SK-N-SH (cell line): Measurements from ENCODE around the gene RFC5. TPM values are rescaled to one million over a fixed set of nuclear protein-coding genes. Genes with fewer than 3 reads are reported as not detected.

ENCODE experiments used
- CTCF ChIA-PET: fragments of 300-600, 350-600 bp; formaldehyde crosslinking; extraction: SDS; loops from one replicate; lab custom pipeline; 2021; lab: Yijun Ruan, JAX
- POLR2A ChIA-PET: fragments of 350-600 bp; sonication (Branson Sonifier 250); formaldehyde crosslinking; extraction: SDS; loops from one replicate; lab custom pipeline; 2020; ENCODE audit warnings: antibody characterized with exemption, inconsistent platforms; lab: Yijun Ruan, JAX
- DNase-seq: peaks from one replicate; pipeline ENCODE4 v3.0.0; 2012
- H2AFZ ChIP-seq: fragments of 200-600 bp; sonication (generic); 2 replicates; pipeline ENCODE4 v1.8.1; 2016; ENCODE audit warnings: antibody characterized with exemption, mild to moderate bottlenecking, low read depth
- H3F3A ChIP-seq: fragments of 200-600 bp; sonication (generic); replicated peaks from 2 replicates; pipeline ENCODE3; 2016; ENCODE audit warnings: antibody characterized with exemption, mild to moderate bottlenecking; ENCODE audit not compliant: insufficient read depth
- H3K27ac ChIP-seq, 2 experiments: fragments of 200-500 bp in 1 of 2; fragments of 200-600 bp in 1 of 2; sonication (Bioruptor generic) in 1 of 2; sonication (generic), shearing (Covaris generic) in 1 of 2; 2 replicates each; pipeline versions ENCODE4 v1.5.1 to v1.6.1; 2014 to 2016; ENCODE audit warnings: low read depth in 2 of 2, inconsistent platforms in 1 of 2, low read length in 1 of 2, mild to moderate bottlenecking in 1 of 2, mixed read lengths in 1 of 2
- H3K27me3 ChIP-seq: fragments of 200-600 bp; sonication (generic), shearing (Covaris generic); 2 replicates; pipeline ENCODE4 v1.6.1; 2016; ENCODE audit warnings: mixed run types; ENCODE audit not compliant: insufficient read depth
- H3K36me3 ChIP-seq, 2 experiments: fragments of 200-500 bp in 1 of 2; fragments of 200-600 bp in 1 of 2; sonication (Bioruptor generic) in 1 of 2; sonication (generic) in 1 of 2; replicated peaks in 1 of 2; 2 replicates each; pipeline versions ENCODE3 to v1.5.1; 2014 to 2016; ENCODE audit warnings: low read length in 1 of 2, mild to moderate bottlenecking in 1 of 2; ENCODE audit not compliant: insufficient read depth in 2 of 2, control insufficient read depth in 1 of 2
- H3K4me1 ChIP-seq, 2 experiments: fragments of 200-500 bp in 1 of 2; fragments of 200-600 bp in 1 of 2; sonication (Bioruptor generic) in 1 of 2; sonication (generic), shearing (Covaris generic) in 1 of 2; 2 replicates each; pipeline versions ENCODE4 v1.5.1 to v1.6.1; 2014 to 2016; ENCODE audit warnings: low read depth in 1 of 2, low read length in 1 of 2, mixed run types in 1 of 2; ENCODE audit not compliant: insufficient read depth in 2 of 2, control insufficient read depth in 1 of 2
- H3K4me2 ChIP-seq: fragments of 200-600 bp; sonication (generic), shearing (Covaris generic); 2 replicates; pipeline ENCODE4 v1.6.1; 2017; ENCODE audit warnings: mixed run types
- H3K4me3 ChIP-seq, 2 experiments: fragments of 200-500 bp in 1 of 2; fragments of 200-600 bp in 1 of 2; sonication (Bioruptor generic) in 1 of 2; sonication (generic), shearing (Covaris generic) in 1 of 2; 2 replicates each; pipeline versions ENCODE4 v1.5.1 to v1.8.1; 2014 to 2016; ENCODE audit warnings: low read depth in 2 of 2, inconsistent platforms in 1 of 2, low read length in 1 of 2, mild to moderate bottlenecking in 1 of 2, mixed read lengths in 1 of 2, moderate library complexity in 1 of 2
- H3K79me2 ChIP-seq: fragments of 200-600 bp; sonication (generic); 2 replicates; pipeline ENCODE4 v1.8.1; 2017; ENCODE audit warnings: mild to moderate bottlenecking; ENCODE audit not compliant: insufficient read depth
- H3K9ac ChIP-seq: fragments of 200-600 bp; sonication (generic); 2 replicates; pipeline ENCODE4 v1.6.1; 2017; ENCODE audit warnings: mixed run types
- H3K9me2 ChIP-seq: fragments of 200-600 bp; sonication (generic); 2 replicates; pipeline ENCODE4 v1.6.1; 2017; ENCODE audit warnings: mixed run types
- H3K9me3 ChIP-seq: fragments of 200-600 bp; sonication (generic); 2 replicates; pipeline ENCODE4 v1.6.1; 2017; ENCODE audit warnings: mixed run types, mild to moderate bottlenecking, moderate library complexity
- H4K20me1 ChIP-seq: fragments of 200-600 bp; sonication (generic); 2 replicates; pipeline ENCODE4 v1.6.1; 2017; ENCODE audit warnings: mild to moderate bottlenecking, mixed run types; ENCODE audit not compliant: insufficient read depth
- CHD2 ChIP-seq: fragments of 150-350 bp; IDR thresholded peaks from 2 replicates; pipeline ENCODE4 v1.6.1; 2018; ENCODE audit warnings: low read length; ENCODE audit not compliant: partially characterized antibody
- FOSL2 ChIP-seq: IDR thresholded peaks from 2 replicates; pipeline ENCODE4 v1.4.0; 2012; ENCODE audit warnings: low read depth, mild to moderate bottlenecking, moderate library complexity, borderline replicate concordance
- FOXM1 ChIP-seq: IDR thresholded peaks from 2 replicates; pipeline ENCODE4 v1.4.0; 2012; ENCODE audit warnings: low read depth, mild to moderate bottlenecking
- GABPA ChIP-seq: IDR thresholded peaks from 2 replicates; pipeline ENCODE4 v1.4.0; 2012; ENCODE audit warnings: low read depth, mild to moderate bottlenecking
- GATA2 ChIP-seq: sonication (generic); formaldehyde crosslinking; IDR thresholded peaks from 2 replicates; pipeline ENCODE4 v1.5.0; 2020; ENCODE audit warnings: mild to moderate bottlenecking, missing genetic modification reagents
- JUND ChIP-seq: IDR thresholded peaks from 2 replicates; pipeline ENCODE4 v1.4.0; 2012
- MXI1 ChIP-seq: IDR thresholded peaks from 2 replicates; pipeline ENCODE4 v1.6.1; 2012; ENCODE audit warnings: mild to moderate bottlenecking, low read depth, low read length, improper control_type of control experiment
- NFIC ChIP-seq: IDR thresholded peaks from 2 replicates; pipeline ENCODE4 v1.4.0; 2012; ENCODE audit warnings: borderline replicate concordance
- NRF1 ChIP-seq: IDR thresholded peaks from 2 replicates; pipeline ENCODE4 v1.6.1; 2012; ENCODE audit warnings: low read depth, mild to moderate bottlenecking, low read length
- REST ChIP-seq: IDR thresholded peaks from 2 replicates; pipeline ENCODE4 v1.6.1; 2012; ENCODE audit warnings: mild to moderate bottlenecking, low read depth, low read length, moderate library complexity
- RFX5 ChIP-seq: IDR thresholded peaks from 2 replicates; pipeline ENCODE4 v1.6.1; 2012; ENCODE audit warnings: mild to moderate bottlenecking, improper control_type of control experiment, low read length
- SMC3 ChIP-seq: IDR thresholded peaks from 2 replicates; pipeline ENCODE4 v1.6.1; 2012; ENCODE audit warnings: low read depth, low read length, improper control_type of control experiment
- TCF12 ChIP-seq: IDR thresholded peaks from 2 replicates; pipeline ENCODE4 v1.4.0; 2012
- TEAD4 ChIP-seq: IDR thresholded peaks from 2 replicates; pipeline ENCODE4 v1.4.0; 2012; ENCODE audit warnings: mild to moderate bottlenecking, borderline replicate concordance; ENCODE audit not compliant: insufficient read depth
- WGBS: methylation state at CpG from one replicate; pipeline ENCODE4 v1.1.6; 2017; ENCODE audit warnings: low lambda C conversion rate; 5-methylcytosine and 5-hydroxymethylcytosine counted together
- polyA plus RNA-seq, 3 experiments: library from polyadenylated mRNA; depleted of rRNA; stranded (reverse); fragments of >200 nt; gene quantifications; 2 replicates each; pipeline ENCODE4 v1.2.3, GENCODE V29; 2012
- TF ChIP-seq, protein P1 (sequence below): fragments of 200-600 bp; sonication (generic); IDR thresholded peaks from 2 replicates; pipeline ENCODE4 v1.6.1; 2017; ENCODE audit warnings: antibody characterized with exemption, mild to moderate bottlenecking, moderate library complexity

Gene RFC5
- polyA plus RNA-seq, 1 of the 3 experiments (the other 2 are of a cell fraction): 15.3 TPM

DNA sequence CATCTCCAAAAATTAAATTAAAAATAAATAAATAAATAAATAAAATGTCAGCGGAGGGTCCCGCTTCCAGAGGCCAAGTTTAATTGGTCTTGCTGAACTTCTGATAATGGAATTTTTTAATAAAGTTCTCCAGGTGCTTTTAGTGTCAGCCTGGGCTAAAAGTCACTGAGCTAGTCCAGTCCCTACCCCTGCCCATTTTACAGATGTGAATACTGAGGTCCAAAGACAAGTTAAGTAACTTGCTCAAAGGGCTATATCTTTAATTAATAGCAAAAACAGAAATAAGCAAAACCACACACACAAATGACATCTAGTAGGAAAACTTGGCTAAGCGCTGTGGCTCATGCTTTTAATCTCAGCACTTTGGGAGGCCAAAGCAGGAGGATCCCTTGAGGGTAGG is 5.6 kb upstream of the RFC5 start:
- 94% methylated on average over 3 of the region's 3 CpGs for WGBS
- Histone ChIP-seq H3K4me3 (no peak overlapping the region), H3K36me3 (no peaks in the 10 kb centered on the region), H4K20me1 (no peaks in the 10 kb centered on the region), H3K27ac (no peak overlapping the region), H3K9me3 (no peaks in the 10 kb centered on the region), H3F3A (no peaks in the 10 kb centered on the region), H3K79me2 (no peaks in the 10 kb centered on the region), H2AFZ (no peak overlapping the region), H3K4me1 (no peaks in the 10 kb centered on the region), H3K9ac (no peak overlapping the region), H3K27me3 (no peaks in the 10 kb centered on the region), H3K4me2 (no peak overlapping the region), H3K9me2 (no peaks in the 10 kb centered on the region)
- TF ChIP-seq NFIC (no peak), MXI1 (no peak), JUND (no peak), GABPA (no peak), REST (no peak), FOSL2 (no peak), TCF12 (no peak), CHD2 (no peak), RFX5 (no peak), GATA2 (CRISPR knock-in tag) (no peak), TEAD4 (no peak), NRF1 (no peak), FOXM1 (no peak), SMC3 (no peak)
- TF ChIP-seq, protein P1, sequence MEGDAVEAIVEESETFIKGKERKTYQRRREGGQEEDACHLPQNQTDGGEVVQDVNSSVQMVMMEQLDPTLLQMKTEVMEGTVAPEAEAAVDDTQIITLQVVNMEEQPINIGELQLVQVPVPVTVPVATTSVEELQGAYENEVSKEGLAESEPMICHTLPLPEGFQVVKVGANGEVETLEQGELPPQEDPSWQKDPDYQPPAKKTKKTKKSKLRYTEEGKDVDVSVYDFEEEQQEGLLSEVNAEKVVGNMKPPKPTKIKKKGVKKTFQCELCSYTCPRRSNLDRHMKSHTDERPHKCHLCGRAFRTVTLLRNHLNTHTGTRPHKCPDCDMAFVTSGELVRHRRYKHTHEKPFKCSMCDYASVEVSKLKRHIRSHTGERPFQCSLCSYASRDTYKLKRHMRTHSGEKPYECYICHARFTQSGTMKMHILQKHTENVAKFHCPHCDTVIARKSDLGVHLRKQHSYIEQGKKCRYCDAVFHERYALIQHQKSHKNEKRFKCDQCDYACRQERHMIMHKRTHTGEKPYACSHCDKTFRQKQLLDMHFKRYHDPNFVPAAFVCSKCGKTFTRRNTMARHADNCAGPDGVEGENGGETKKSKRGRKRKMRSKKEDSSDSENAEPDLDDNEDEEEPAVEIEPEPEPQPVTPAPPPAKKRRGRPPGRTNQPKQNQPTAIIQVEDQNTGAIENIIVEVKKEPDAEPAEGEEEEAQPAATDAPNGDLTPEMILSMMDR: no peak
- DNase-seq: no peak
- POLR2A ChIA-PET: no interaction called here
- CTCF ChIA-PET: no interaction called here
